H1 (cell line): Measurements from ENCODE around the gene TTC31. TPM values are rescaled to one million over a fixed set of nuclear protein-coding genes. Genes with fewer than 3 reads are reported as not detected.

ENCODE experiments used
- CEBPB ChIP-seq: IDR thresholded peaks from 2 replicates; pipeline ENCODE4 v1.6.1; 2012; ENCODE audit warnings: low read depth, low read length
- E2F6 ChIP-seq: IDR thresholded peaks from 2 replicates; pipeline ENCODE4 v1.6.1; 2012; ENCODE audit warnings: inconsistent platforms
- EGR1 ChIP-seq: IDR thresholded peaks from 2 replicates; pipeline ENCODE4 v1.6.1; 2011; ENCODE audit warnings: low read depth, low read length, borderline replicate concordance
- JUND ChIP-seq: IDR thresholded peaks from 2 replicates; pipeline ENCODE4 v1.6.1; 2011; ENCODE audit warnings: mild to moderate bottlenecking, improper control_type of control experiment, low read length
- MAX ChIP-seq: IDR thresholded peaks from 2 replicates; pipeline ENCODE4 v1.6.1; 2012; ENCODE audit warnings: inconsistent platforms
- PHF8 ChIP-seq: fragments of 200-600 bp; sonication (generic); conservative IDR thresholded peaks from 2 replicates; pipeline ENCODE4 v1.7.1; 2012; ENCODE audit warnings: low read depth, mild to moderate bottlenecking, inconsistent platforms, low read length, moderate library complexity
- POLR2A ChIP-seq, 2 experiments: IDR thresholded peaks; 1 replicate in 1 of 2; 2 replicates in 1 of 2; pipeline ENCODE4 v1.6.1; 2011; ENCODE audit warnings: low read depth in 2 of 2, low read length in 2 of 2, mild to moderate bottlenecking in 2 of 2; ENCODE audit errors: control extremely low read depth in 1 of 2
- POLR2AphosphoS5 ChIP-seq: IDR thresholded peaks from 2 replicates; pipeline ENCODE4 v1.6.1; 2011; ENCODE audit warnings: low read depth, low read length
- TAF1 ChIP-seq: IDR thresholded peaks from 2 replicates; pipeline ENCODE4 v1.6.1; 2011; ENCODE audit warnings: mild to moderate bottlenecking, low read depth, low read length
- ZNF274 ChIP-seq: IDR thresholded peaks from 2 replicates; pipeline ENCODE4 v1.7.0; 2012; ENCODE audit warnings: low read length, borderline replicate concordance; ENCODE audit errors: extremely low read depth
- polyA plus RNA-seq, 7 experiments: library from polyadenylated mRNA; depleted of rRNA in 3 of 7; stranded (reverse) in 5 of 7; unstranded in 2 of 7; fragments of >200 nt in 5 of 7; fragments of 200-250 nt in 2 of 7; gene quantifications; 1 replicate in 5 of 7; 2 replicates in 1 of 7; 4 replicates in 1 of 7; pipeline versions ENCODE4 v1.2.1 to v1.2.3, GENCODE V29; 2011 to 2013; ENCODE audit warnings: missing spikeins in 2 of 7, mixed read lengths in 2 of 7
- total RNA-seq: library from RNA; stranded (reverse); fragmentation: NEBNext Ultra II Directional; extraction: Animal tissue kit (Norgen Biotek cat#: 25700); gene quantifications from 2 replicates; pipeline ENCODE4 v1.2.1, GENCODE V29; 2021

The TTC31 gene
- total and polyA plus RNA-seq, 2 of the 8 experiments (the other 6 are each of a cell fraction or from before 2014, with no cell fraction given): 28.8 to 29.9 TPM

- TF ChIP-seq POLR2AphosphoS5: peak; percentile 59
- peak; percentile 82 for TF ChIP-seq TAF1
- TF ChIP-seq CEBPB: no peak
- TF ChIP-seq EGR1: peak; percentile 87
- no peak for TF ChIP-seq ZNF274
- TF ChIP-seq JUND: no peak
- TF ChIP-seq PHF8: peak; percentile 76
- TF ChIP-seq POLR2A (IDR thresholded peaks at IDR 0.05; ENCODE audit: control extremely low read depth in 1 of 2, low read depth in 2 of 2, low read length in 2 of 2): peak in 1 of 2 experiments; percentile 88; a peak in 2 of 3 replicates
- peak; percentile 63 for TF ChIP-seq MAX
- TF ChIP-seq E2F6: peak; percentile 57; the same call in 1 of the 2 replicates
Measured at GRCh38 chr2:74441690-74442482, 41.0 kb upstream of the TTC31 start, which contains the start of gene RTKN (continued).
